Stomach (tissue), 9 donors: ENCODE measurements around the gene CYP4F22. TPM values are rescaled to one million over a fixed set of nuclear protein-coding genes. Genes with fewer than 3 reads are reported as not detected.
"Not testable (repeated sequence)": the region's sequence is repeated elsewhere in the genome, so short reads cannot be mapped to it uniquely, and the experiment has no call there.

Source experiments
- DNase-seq, 2 donors: peaks; one replicate each; pipeline versions ENCODE4 v3.0.0 to v3.0.0-alpha.2; 2013 to 2019
- H3K27ac ChIP-seq, 5 donors: fragments of 200-600 bp in 4 of 5; sonication (generic) in 4 of 5; one replicate each; pipeline ENCODE4 v1.5.1; 2013 to 2019; ENCODE audit warnings: mild to moderate bottlenecking in 1 of 5, moderate library complexity in 1 of 5
- H3K27me3 ChIP-seq, 3 donors: fragments of 200-600 bp; sonication (generic); one replicate each; pipeline ENCODE4 v1.5.1; 2017 to 2019; ENCODE audit warnings: mixed run types in 1 of 3
- H3K36me3 ChIP-seq, 4 donors: fragments of 200-600 bp; sonication (generic); 1 replicate in 3 of 4; 2 replicates in 1 of 4; pipeline ENCODE4 v1.5.1; 2016 to 2019
- H3K4me1 ChIP-seq, 4 donors: fragments of 200-600 bp; sonication (generic); one replicate each; pipeline ENCODE4 v1.5.1; 2016 to 2019
- H3K4me3 ChIP-seq, 4 donors: fragments of 200-600 bp; sonication (generic) in 3 of 4; one replicate each; pipeline ENCODE4 v1.5.1; 2016 to 2019; ENCODE audit warnings: mild to moderate bottlenecking in 1 of 4
- H3K9me3 ChIP-seq, 4 donors: fragments of 200-600 bp; sonication (generic); one replicate each; pipeline ENCODE4 v1.5.1; 2016 to 2019
- CTCF ChIP-seq, 7 experiments: fragments of 450-650 bp in 4 of 7; fragments of 200-600 bp in 3 of 7; sonication (generic) in 3 of 7; IDR thresholded peaks; one replicate each; pipeline ENCODE4 v1.5.1; 2016 to 2019; ENCODE audit warnings: antibody characterized with exemption in 7 of 7, control low read depth in 2 of 7, mild to moderate bottlenecking in 1 of 7
- EP300 ChIP-seq: sonication (generic); formaldehyde crosslinking; IDR thresholded peaks from one replicate; pipeline ENCODE4 v1.6.1; 2017; ENCODE audit warnings: antibody characterized with exemption
- POLR2A ChIP-seq, 4 donors: fragments of 450-650 bp; IDR thresholded peaks; one replicate each; pipeline ENCODE4 v1.6.1; 2016; ENCODE audit warnings: antibody characterized with exemption in 4 of 4, control low read depth in 2 of 4, mild to moderate bottlenecking in 1 of 4, moderate library complexity in 1 of 4
- POLR2AphosphoS5 ChIP-seq, 3 donors: sonication (generic); formaldehyde crosslinking; IDR thresholded peaks; one replicate each; pipeline ENCODE4 v1.6.1; 2016; ENCODE audit warnings: antibody characterized with exemption in 3 of 3
- WGBS, 5 donors: extraction: QIAGEN DNeasy Blood & Tissue Kit in 3 of 5; methylation state at CpG; one replicate each; pipeline versions ENCODE4 v1.1.5 to v1.1.7; 2013 to 2018; 5-methylcytosine and 5-hydroxymethylcytosine counted together
- intact Hi-C: fragments of 100-400 bp; cut with DNase I; formaldehyde crosslinking; loops from one replicate; pipeline ENCODE4 v1.15.1; 2023; ENCODE audit warnings: low total_unique reads
- polyA plus RNA-seq, 3 donors: library from polyadenylated mRNA; stranded (reverse); fragments of 200-250 nt; gene quantifications; one replicate each; pipeline ENCODE4 v1.2.3, GENCODE V29; 2013
- total RNA-seq, 5 donors: library from RNA; depleted of rRNA; stranded (reverse); fragments of >200 nt; gene quantifications; one replicate each; pipeline versions ENCODE4 v1.1.0 to v1.2.3, GENCODE V29; 2014 to 2016
- donor health status: healthy with polysubstance abuse.
- donor health status: Bipolar disorder and iron deficiency.
- donor health status: healthy.

CYP4F22 gene
- total and polyA plus RNA-seq, 8 donors, result 0.12 to 21.6 (median 0.71) TPM; not detected in 2

GRCh38 chr19:15527705-15528104 lies 19.4 kb downstream of the CYP4F22 start:
- intact Hi-C loops, result no loop called here

DNA sequence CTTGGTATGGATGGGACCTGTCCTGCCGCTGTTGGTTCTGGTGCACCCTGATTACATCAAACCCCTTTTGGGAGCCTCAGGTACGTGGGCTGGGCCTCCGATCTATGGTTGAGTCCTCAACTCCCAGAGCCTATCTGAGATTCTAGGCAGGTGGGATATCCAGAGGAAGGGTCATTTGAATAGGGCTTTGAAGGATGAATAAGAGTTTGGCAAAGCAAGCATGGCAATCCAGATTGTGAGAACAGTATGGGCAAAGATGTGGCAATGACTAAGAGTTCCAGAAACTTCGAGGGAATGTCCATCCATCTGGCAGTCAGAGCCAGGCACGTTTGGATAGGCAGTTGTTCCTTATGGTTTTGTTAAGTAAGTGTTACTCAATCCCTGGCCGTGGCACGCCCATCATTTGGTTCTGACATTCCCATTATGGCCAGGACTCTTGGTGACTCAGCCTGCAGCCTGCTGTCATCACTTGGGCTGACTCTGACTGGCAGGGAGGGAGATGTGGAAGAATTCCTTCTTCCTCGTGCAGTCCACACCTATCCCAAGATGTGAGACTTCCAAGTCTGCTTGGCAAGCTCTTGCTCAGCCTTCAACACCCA lies 21.5 kb downstream of the CYP4F22 start:
- Histone ChIP-seq H3K36me3 (no peaks in the 10 kb centered on the region), H3K27me3 (peaks cover 0 to 29% (median under 1%) of the 10 kb centered on the region in 3 donors), H3K27ac (no peak overlapping the region), H3K4me1 (peaks cover 0 to 7% (median 0%) of the 10 kb centered on the region in 4 donors), H3K4me3 (no peak overlapping the region), H3K9me3 (peaks cover 0 to 4% (median 2%) of the 10 kb centered on the region in 4 donors)
- intact Hi-C loops, result no loop called here
- TF ChIP-seq POLR2AphosphoS5 (IDR thresholded peaks at IDR 0.05) (no peak), POLR2A (IDR thresholded peaks at IDR 0.05) (no peak), CTCF (IDR thresholded peaks at IDR 0.05) (no peak), EP300 (no peak)
- 59 to 72% (median 70%) methylated on average over 7 to 8 of the region's 8 CpGs for WGBS, 5 donors
- peak in 1 of 2 donors; percentile 50 for DNase-seq

More at GRCh38 chr19:15527705-15528104, 19.4 kb downstream of the CYP4F22 start:
- 56 to 72% (median 67%) methylated on average over 3 of the region's 3 CpGs for WGBS, 5 donors
- peaks cover 0 to 28% (median 0%) of the 10 kb centered on the region in 3 donors for H3K27me3 ChIP-seq
- H3K4me3 ChIP-seq, result no peak overlapping the region
- TF ChIP-seq CTCF (IDR thresholded peaks at IDR 0.05), result no peak
- TF ChIP-seq POLR2A (IDR thresholded peaks at IDR 0.05), result no peak
- no peak for TF ChIP-seq POLR2AphosphoS5 (IDR thresholded peaks at IDR 0.05)
- no peak for TF ChIP-seq EP300
- H3K9me3 ChIP-seq, result peaks cover 0 to 4% (median 2%) of the 10 kb centered on the region in 4 donors
- DNase-seq, result no peak
- H3K27ac ChIP-seq, result no peak overlapping the region
- peaks cover 0 to 4% (median 0%) of the 10 kb centered on the region in 4 donors for H3K4me1 ChIP-seq
- no peaks in the 10 kb centered on the region for H3K36me3 ChIP-seq

GRCh38 chr19:15532779-15533521 lies 24.6 kb downstream of the CYP4F22 start:
- Histone ChIP-seq H3K36me3 (no peaks in the 10 kb centered on the region), H3K27ac (no peak overlapping the region), H3K9me3 (peaks cover 0 to 4% (median 2%) of the 10 kb centered on the region in 4 donors), H3K27me3 (peaks cover 0 to 52% (median 10%) of the 10 kb centered on the region in 3 donors), H3K4me3 (no peak overlapping the region), H3K4me1 (peaks cover 0 to 7% (median 0%) of the 10 kb centered on the region in 4 donors)
- no peak for DNase-seq
- WGBS, 5 donors, result 53 to 73% (median 63%) methylated on average over 2 of the region's 2 CpGs
- intact Hi-C loops, result no loop called here
- TF ChIP-seq POLR2AphosphoS5 (IDR thresholded peaks at IDR 0.05) (no peak), POLR2A (IDR thresholded peaks at IDR 0.05) (no peak), CTCF (IDR thresholded peaks at IDR 0.05) (no peak), EP300 (no peak)

DNA sequence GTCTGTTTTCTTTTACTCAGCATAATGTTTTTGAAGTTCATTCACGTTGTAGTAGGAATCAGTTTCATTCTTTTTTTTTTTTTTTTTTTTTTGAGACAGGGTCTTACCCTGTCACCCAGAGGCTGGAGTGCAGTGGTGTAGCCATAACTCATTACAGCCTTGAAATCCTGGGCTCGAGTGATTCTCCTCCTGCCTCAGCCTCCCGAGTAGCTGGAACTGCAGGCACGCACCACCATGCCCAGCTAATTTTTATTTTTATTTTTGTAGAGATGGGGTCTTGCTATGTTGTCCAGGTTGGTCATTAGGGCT lies 25.2 kb downstream of the CYP4F22 start:
- DNase-seq, H3K27ac ChIP-seq, H3K4me3 ChIP-seq, H3K4me1 ChIP-seq, H3K36me3 ChIP-seq, H3K9me3 ChIP-seq, intact Hi-C loops: not testable (repeated sequence)
- H3K27me3 ChIP-seq, result peaks cover 0 to 52% (median 10%) of the 10 kb centered on the region in 3 donors
- WGBS, 5 donors, result 61 to 73% (median 70%) methylated on average over 4 of the region's 4 CpGs
